ENCODE measurements around the gene CCNC.
A peak's percentile ranks its signal among the peaks of the same experiment; 100 is the strongest.

The CCNC gene

DNA sequence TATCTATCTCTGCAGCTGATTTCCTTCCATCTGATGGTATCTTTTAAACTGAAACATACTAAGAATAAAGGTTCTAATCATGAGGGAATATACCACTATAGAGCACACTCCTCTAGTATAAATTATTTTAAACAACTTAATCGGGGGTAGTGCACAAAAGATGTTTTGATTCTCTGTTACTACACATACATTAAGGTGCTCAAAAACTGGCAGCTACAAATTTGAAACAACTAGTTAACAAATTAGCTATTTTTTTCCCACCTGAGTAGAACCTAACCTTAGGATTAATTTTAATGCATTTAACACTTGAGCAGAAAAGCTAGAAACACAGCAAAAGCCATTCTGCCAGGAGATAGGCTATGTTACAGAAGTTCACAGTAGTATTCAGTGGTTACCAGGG lies 23.0 kb downstream of the CCNC start:
- DNase-seq (ENCODE audit: low read depth) = no peak

DNA sequence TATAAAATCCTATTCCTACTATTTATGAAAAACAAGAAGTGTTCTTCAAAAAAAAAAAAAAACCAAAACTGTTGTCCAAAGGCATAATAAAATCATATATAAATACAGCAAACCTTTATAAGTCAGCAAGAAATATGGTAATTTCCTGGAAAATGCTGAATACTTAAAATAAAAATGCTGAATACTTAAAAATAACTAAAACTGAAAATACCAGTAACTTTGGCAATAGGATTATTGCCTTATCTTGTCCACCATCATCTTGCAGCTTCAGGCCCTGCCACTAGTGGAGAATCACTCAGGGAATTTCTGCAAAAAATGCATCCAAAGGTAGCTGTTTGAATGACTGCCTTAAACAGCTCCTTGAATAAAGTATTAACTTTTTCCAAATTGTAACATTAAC lies 24.5 kb downstream of the CCNC start:
- DNase-seq (ENCODE audit: low read depth) = no peak

GRCh38 chr6:99530627-99531026 lies 37.8 kb downstream of the CCNC start:
- no peak for DNase-seq (ENCODE audit: low read depth)

DNA sequence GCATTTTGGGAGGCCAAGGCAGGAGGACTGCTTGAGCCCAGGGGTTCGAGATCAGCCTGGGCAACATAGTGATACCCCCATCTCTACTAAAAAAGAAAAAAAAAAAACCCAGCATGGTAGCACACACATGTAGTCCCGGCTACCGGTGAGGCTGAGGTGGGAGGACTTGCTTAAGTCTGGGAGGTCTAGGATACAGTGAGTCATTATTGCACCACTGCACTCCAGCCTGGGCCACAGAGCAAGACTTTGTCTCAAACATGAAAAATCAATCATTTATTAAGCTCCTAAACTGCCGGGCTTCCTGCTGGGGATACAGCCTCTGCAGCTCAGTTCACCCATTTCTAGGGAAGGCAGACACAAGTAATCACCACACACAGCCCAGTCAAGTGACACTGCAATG lies 45.9 kb downstream of the CCNC start:
- no peak for DNase-seq (ENCODE audit: low read depth)

DNA sequence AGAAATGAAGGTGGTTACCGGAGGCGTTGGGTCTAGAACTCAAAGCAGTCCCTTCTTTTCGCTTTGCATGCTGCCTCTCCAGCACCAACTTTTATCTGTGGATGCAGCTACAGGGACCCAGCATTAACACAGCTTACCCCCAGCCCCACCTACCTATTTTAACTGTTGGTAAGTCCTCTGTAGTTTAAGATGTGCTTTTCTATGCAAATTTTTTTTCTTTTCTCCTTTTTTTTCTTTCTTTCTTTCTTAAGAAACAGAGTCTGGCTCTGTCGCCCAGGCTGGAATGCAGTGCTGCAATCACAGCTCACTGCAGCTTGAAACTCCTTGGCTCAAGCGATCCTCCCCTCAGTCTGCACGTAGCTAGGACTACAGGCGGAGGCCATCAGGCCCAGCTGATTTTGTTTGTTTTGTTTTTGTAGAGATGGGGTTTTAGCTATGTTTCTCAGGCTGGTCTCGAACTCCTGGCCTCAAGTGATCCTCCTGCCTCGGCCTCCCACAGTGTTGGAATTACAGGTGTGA lies 46.8 kb downstream of the CCNC start:
- no peak for DNase-seq (ENCODE audit: low read depth)

DNA sequence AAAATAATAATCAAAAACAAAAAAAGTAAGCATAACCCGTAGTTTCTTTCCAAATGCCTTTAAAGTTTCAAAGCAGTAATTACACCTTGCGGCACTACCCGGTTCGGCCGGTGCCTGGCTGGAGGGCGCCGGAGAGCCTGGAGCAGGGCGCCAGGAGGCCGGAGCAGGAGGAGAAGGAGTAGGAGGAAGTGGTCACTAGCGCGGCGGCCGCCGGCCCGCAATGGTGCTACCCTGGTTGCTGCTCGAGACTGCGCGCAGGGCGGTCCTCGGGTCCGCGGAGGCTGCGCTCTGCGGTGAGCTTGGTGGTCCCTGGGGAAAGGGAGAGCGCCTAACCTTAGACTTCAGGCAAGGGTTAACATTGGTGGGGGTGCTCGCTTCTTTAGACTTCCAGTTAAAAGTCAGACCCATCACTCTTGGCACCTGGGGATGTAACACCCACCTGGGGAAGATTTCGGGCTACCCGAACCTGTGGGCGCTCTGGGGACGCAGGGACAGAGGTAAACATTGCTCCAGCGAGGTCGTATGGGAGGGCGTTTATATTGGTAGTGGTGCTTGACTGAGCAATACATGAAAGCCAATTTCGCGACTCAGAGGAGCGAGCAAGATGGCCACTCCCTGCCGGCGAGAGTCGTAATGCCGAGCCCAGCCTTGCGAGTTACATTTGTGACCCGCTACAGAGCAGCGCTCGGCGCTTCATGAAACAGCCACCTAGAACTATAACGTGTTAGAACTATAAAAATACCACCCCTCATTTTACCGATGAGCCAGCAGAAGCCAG lies 47.4 kb downstream of the CCNC start:
- DNase-seq (ENCODE audit: low read depth) = peak; percentile 66

DNA sequence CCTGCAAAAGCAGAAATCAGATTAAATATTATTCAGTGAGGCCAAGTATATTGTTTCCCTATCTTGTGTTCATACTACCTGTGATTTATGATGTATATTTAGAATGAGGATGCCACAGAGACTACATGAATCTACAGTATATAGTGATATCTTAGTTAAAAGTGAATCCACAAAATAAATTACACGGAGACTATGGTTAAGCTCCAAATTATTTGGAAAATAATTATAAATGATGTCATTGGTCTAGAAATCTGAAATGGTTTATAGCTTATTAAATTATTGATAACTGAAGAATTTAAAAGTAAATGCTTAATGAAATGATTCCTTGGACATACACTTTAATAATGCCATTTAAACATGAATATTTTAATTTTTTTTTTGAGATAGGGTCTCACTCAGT lies 49.0 kb downstream of the CCNC start:
- no peak for DNase-seq (ENCODE audit: low read depth)

GRCh38 chr6:99514089-99514488 lies 54.4 kb downstream of the CCNC start:
- no peak for DNase-seq (ENCODE audit: low read depth)

- DNase-seq (ENCODE audit: low read depth) = no peak
Measured at GRCh38 chr6:99512033-99512432, 56.4 kb downstream of the CCNC start.

- DNase-seq (ENCODE audit: low read depth) = no peak
Measured at GRCh38 chr6:99507648-99508047, 60.8 kb downstream of the CCNC start.

GRCh38 chr6:99501762-99502161 lies 66.7 kb downstream of the CCNC start:
- DNase-seq (ENCODE audit: low read depth) = no peak

GRCh38 chr6:99498421-99498820 lies 70.0 kb downstream of the CCNC start:
- DNase-seq (ENCODE audit: low read depth) = no peak

DNA sequence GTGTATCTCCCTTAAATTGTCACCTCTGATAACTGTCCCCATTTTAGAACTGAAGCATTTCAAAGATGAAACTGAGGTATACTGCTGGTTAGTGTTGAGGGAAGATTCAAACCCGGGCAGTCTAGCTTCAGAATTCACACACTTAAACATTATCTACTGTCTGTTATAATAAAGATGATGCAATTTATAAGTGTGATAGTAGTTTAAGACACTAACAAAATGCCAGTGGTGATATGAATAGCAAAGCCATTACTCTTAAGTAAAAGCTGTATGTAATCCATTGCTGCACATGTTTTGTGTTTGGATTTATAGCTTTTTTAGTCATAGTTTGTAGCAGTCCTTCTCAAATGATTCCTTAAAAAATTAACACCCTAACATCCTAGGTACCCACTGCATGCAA lies 73.0 kb downstream of the CCNC start:
- no peak for DNase-seq (ENCODE audit: low read depth)
